Hematopoietic multipotent progenitor cell treated with erythropoietin and hydrocortisone succinate and interleukin-3 and kit ligand, for 8 days (in vitro differentiated cells): ENCODE results near the gene TSPAN18.
A peak's percentile ranks its signal among the peaks of the same experiment; 100 is the strongest.

Source experiments
- DNase-seq: peaks from one replicate; pipeline ENCODE4 v3.0.0-alpha.2; 2015

TSPAN18 gene

GRCh38 chr11:44711787-44712608 is 14.8 kb upstream of the TSPAN18 start:
- no peak for DNase-seq

GRCh38 chr11:44713022-44713421 is 13.7 kb upstream of the TSPAN18 start:
- DNase-seq: no peak

- no peak for DNase-seq
Observed at GRCh38 chr11:44716256-44716655, 10.5 kb upstream of the TSPAN18 start.

GRCh38 chr11:44718057-44718456 is 8.7 kb upstream of the TSPAN18 start:
- no peak for DNase-seq

- DNase-seq: no peak
Observed at GRCh38 chr11:44718612-44719390, 8.0 kb upstream of the TSPAN18 start.

GRCh38 chr11:44725016-44725685 is 1.6 kb upstream of the TSPAN18 start:
- DNase-seq: no peak

GRCh38 chr11:44725757-44726282 is 942 bp upstream of the TSPAN18 start:
- no peak for DNase-seq

- no peak for DNase-seq
Observed at GRCh38 chr11:44727114-44727372, 281 bp downstream of the TSPAN18 start.

GRCh38 chr11:44727373-44728287 is 868 bp downstream of the TSPAN18 start:
- DNase-seq: peak; percentile 68

- DNase-seq: no peak
Observed at GRCh38 chr11:44728491-44728910, 1.7 kb downstream of the TSPAN18 start.

GRCh38 chr11:44729063-44729462 is 2.3 kb downstream of the TSPAN18 start:
- DNase-seq: no peak

- DNase-seq: no peak
Observed at GRCh38 chr11:44729713-44730112, 3.0 kb downstream of the TSPAN18 start.

- no peak for DNase-seq
Observed at GRCh38 chr11:44730775-44731174, 4.0 kb downstream of the TSPAN18 start.

GRCh38 chr11:44731685-44732430 is 5.1 kb downstream of the TSPAN18 start:
- DNase-seq: no peak

- no peak for DNase-seq
Observed at GRCh38 chr11:44732564-44732963, 5.8 kb downstream of the TSPAN18 start.

GRCh38 chr11:44733877-44734276 is 7.1 kb downstream of the TSPAN18 start:
- DNase-seq: no peak

- no peak for DNase-seq
Observed at GRCh38 chr11:44734843-44735381, 8.2 kb downstream of the TSPAN18 start.

GRCh38 chr11:44736791-44737190 is 10.0 kb downstream of the TSPAN18 start:
- no peak for DNase-seq

GRCh38 chr11:44737245-44738085 is 10.7 kb downstream of the TSPAN18 start:
- no peak for DNase-seq

- DNase-seq: no peak
Observed at GRCh38 chr11:44738791-44739190, 12.0 kb downstream of the TSPAN18 start.
